Suprapubic skin (tissue), 4 donors: Measurements from ENCODE around the gene TMEM271.

Experiments used
- EP300 ChIP-seq: sonication (generic); formaldehyde crosslinking; IDR thresholded peaks from one replicate; pipeline ENCODE4 v1.6.1; 2017; ENCODE audit warnings: antibody characterized with exemption
- POLR2A ChIP-seq, 2 donors: fragments of 450-650 bp; IDR thresholded peaks; one replicate each; pipeline ENCODE4 v1.6.1; 2017; ENCODE audit warnings: antibody characterized with exemption in 2 of 2, mild to moderate bottlenecking in 2 of 2, moderate library complexity in 2 of 2
- POLR2AphosphoS5 ChIP-seq, 3 donors: sonication (generic); formaldehyde crosslinking; IDR thresholded peaks; one replicate each; pipeline ENCODE4 v1.6.1; 2017; ENCODE audit warnings: antibody characterized with exemption in 3 of 3
- TF ChIP-seq, protein P1 (sequence below), 2 donors: fragments of 200-600 bp in 1 of 2; fragments of 450-650 bp in 1 of 2; sonication (generic) in 1 of 2; IDR thresholded peaks; one replicate each; pipeline ENCODE4 v1.5.1; 2016 to 2019; ENCODE audit warnings: antibody characterized with exemption in 2 of 2, mild to moderate bottlenecking in 1 of 2, moderate library complexity in 1 of 2

DNA sequence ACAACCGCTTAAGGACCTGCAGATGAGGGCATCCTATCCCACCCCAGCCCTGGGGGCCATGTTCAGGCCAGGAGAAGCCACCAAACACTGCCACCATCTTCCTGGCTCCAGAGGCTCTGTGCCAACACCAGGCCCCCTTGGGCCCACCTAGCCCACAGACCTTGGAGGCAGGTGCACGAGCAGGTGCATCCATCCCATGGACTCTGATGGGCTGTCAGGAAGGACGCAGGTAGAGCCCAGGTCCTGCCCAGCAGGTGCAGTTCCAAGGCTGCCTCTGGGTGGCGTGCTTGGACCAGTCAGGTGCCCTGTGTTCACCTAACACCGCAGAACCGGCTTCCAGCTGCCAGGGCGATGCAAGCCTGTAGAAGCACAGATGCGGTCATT is 26.5 kb upstream of the TMEM271 start:
- TF ChIP-seq EP300 (no peak), POLR2A (IDR thresholded peaks at IDR 0.05) (no peak), POLR2AphosphoS5 (IDR thresholded peaks at IDR 0.05) (no peak)
- TF ChIP-seq, protein P1, sequence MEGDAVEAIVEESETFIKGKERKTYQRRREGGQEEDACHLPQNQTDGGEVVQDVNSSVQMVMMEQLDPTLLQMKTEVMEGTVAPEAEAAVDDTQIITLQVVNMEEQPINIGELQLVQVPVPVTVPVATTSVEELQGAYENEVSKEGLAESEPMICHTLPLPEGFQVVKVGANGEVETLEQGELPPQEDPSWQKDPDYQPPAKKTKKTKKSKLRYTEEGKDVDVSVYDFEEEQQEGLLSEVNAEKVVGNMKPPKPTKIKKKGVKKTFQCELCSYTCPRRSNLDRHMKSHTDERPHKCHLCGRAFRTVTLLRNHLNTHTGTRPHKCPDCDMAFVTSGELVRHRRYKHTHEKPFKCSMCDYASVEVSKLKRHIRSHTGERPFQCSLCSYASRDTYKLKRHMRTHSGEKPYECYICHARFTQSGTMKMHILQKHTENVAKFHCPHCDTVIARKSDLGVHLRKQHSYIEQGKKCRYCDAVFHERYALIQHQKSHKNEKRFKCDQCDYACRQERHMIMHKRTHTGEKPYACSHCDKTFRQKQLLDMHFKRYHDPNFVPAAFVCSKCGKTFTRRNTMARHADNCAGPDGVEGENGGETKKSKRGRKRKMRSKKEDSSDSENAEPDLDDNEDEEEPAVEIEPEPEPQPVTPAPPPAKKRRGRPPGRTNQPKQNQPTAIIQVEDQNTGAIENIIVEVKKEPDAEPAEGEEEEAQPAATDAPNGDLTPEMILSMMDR (IDR thresholded peaks at IDR 0.05), result peak; percentile 44 to 67
